ENCODE results near the gene WWOX. TPM values are rescaled to one million over a fixed set of nuclear protein-coding genes. Genes with fewer than 3 reads are reported as not detected.
"Not testable (repeated sequence)": the region's sequence is repeated elsewhere in the genome, so short reads cannot be mapped to it uniquely, and the experiment has no call there.

Gene WWOX
- total RNA-seq, 1 donor from 2014 or later = 7.3 TPM

- TF ChIP-seq CTCF (IDR thresholded peaks at IDR 0.05; ENCODE audit: insufficient read depth, low read depth, low read length) = no peak
- no peak for TF ChIP-seq EZH2 (IDR thresholded peaks at IDR 0.05; ENCODE audit: insufficient read depth, low read length)
- no peaks in the 10 kb centered on the region for H3K27me3 ChIP-seq (ENCODE audit: insufficient read depth, low read length)
- no peaks in the 10 kb centered on the region for H3K36me3 Mint-ChIP-seq (ENCODE audit: low read depth, unreplicated experiment)
- H3K27me3 Mint-ChIP-seq (ENCODE audit: low read depth, unreplicated experiment) = peaks cover 12% of the 10 kb centered on the region
- no peaks in the 10 kb centered on the region for H3K79me2 ChIP-seq (ENCODE audit: insufficient read depth, low read length)
- no peaks in the 10 kb centered on the region for H3K36me3 ChIP-seq (ENCODE audit: insufficient read depth, low read length)
- FAIRE-seq (no peak), DNase-seq (ENCODE audit: low read depth) (no peak)
- no peak overlapping the region for H3K27ac Mint-ChIP-seq (ENCODE audit: unreplicated experiment)
- H3K9me3 Mint-ChIP-seq (ENCODE audit: unreplicated experiment) = no peaks in the 10 kb centered on the region
- no peak overlapping the region for H3K9ac ChIP-seq (ENCODE audit: low read length)
- H3K27ac ChIP-seq (ENCODE audit: low read depth, low read length) = no peak overlapping the region
- no peaks in the 10 kb centered on the region for H3K4me1 ChIP-seq (ENCODE audit: insufficient read depth, low read length)
- no peak overlapping the region for H3K4me2 ChIP-seq (ENCODE audit: low read length)
- no peak overlapping the region for H3K4me3 Mint-ChIP-seq (ENCODE audit: unreplicated experiment)
- H2AFZ ChIP-seq (ENCODE audit: low read depth, low read length) = no peak overlapping the region
- no peaks in the 10 kb centered on the region for H4K20me1 ChIP-seq (ENCODE audit: insufficient read depth, low read length)
- H3K4me3 ChIP-seq (ENCODE audit: insufficient read depth, low read depth, low read length) = no peak overlapping the region
- H3K9me3 ChIP-seq (ENCODE audit: insufficient read depth, low read depth, low read length) = no peaks in the 10 kb centered on the region
- peaks cover 5% of the 10 kb centered on the region for H3K4me1 Mint-ChIP-seq (ENCODE audit: low read depth, unreplicated experiment)
Measured at GRCh38 chr16:79253100-79253631, 1153.7 kb downstream of the WWOX start.

GRCh38 chr16:79257953-79258490, 1158.6 kb downstream of the WWOX start:
- H3K36me3 ChIP-seq (ENCODE audit: insufficient read depth, low read length) = no peaks in the 10 kb centered on the region
- TF ChIP-seq CTCF (IDR thresholded peaks at IDR 0.05; ENCODE audit: insufficient read depth, low read depth, low read length) (no peak), EZH2 (IDR thresholded peaks at IDR 0.05; ENCODE audit: insufficient read depth, low read length) (no peak)
- no peak overlapping the region for H2AFZ ChIP-seq (ENCODE audit: low read depth, low read length)
- Mint-ChIP-seq H3K4me3 (ENCODE audit: unreplicated experiment) (no peak overlapping the region), H3K27ac (ENCODE audit: unreplicated experiment) (no peak overlapping the region), H3K27me3 (ENCODE audit: low read depth, unreplicated experiment) (peaks cover 19% of the 10 kb centered on the region), H3K4me1 (ENCODE audit: low read depth, unreplicated experiment) (peaks cover 5% of the 10 kb centered on the region), H3K36me3 (ENCODE audit: low read depth, unreplicated experiment) (no peaks in the 10 kb centered on the region), H3K9me3 (ENCODE audit: unreplicated experiment) (peaks cover 3% of the 10 kb centered on the region)
- no peaks in the 10 kb centered on the region for H3K4me1 ChIP-seq (ENCODE audit: insufficient read depth, low read length)
- H3K4me2 ChIP-seq (ENCODE audit: low read length) = no peak overlapping the region
- DNase-seq (ENCODE audit: low read depth) = no peak
- H4K20me1 ChIP-seq (ENCODE audit: insufficient read depth, low read length) = no peaks in the 10 kb centered on the region
- H3K9ac ChIP-seq (ENCODE audit: low read length) = no peak overlapping the region
- no peaks in the 10 kb centered on the region for H3K79me2 ChIP-seq (ENCODE audit: insufficient read depth, low read length)
- H3K4me3 ChIP-seq (ENCODE audit: insufficient read depth, low read depth, low read length) = no peak overlapping the region
- H3K27me3 ChIP-seq (ENCODE audit: insufficient read depth, low read length) = no peaks in the 10 kb centered on the region
- no peaks in the 10 kb centered on the region for H3K9me3 ChIP-seq (ENCODE audit: insufficient read depth, low read depth, low read length)
- no peak for FAIRE-seq
- no peak overlapping the region for H3K27ac ChIP-seq (ENCODE audit: low read depth, low read length)

GRCh38 chr16:79260890-79261289, 1161.4 kb downstream of the WWOX start:
- H4K20me1 ChIP-seq (ENCODE audit: insufficient read depth, low read length); H3K4me2 ChIP-seq (ENCODE audit: low read length); FAIRE-seq; H3K4me3 ChIP-seq (ENCODE audit: insufficient read depth, low read depth, low read length); H3K27me3 ChIP-seq (ENCODE audit: insufficient read depth, low read length); H3K27ac Mint-ChIP-seq (ENCODE audit: unreplicated experiment); H3K36me3 Mint-ChIP-seq (ENCODE audit: low read depth, unreplicated experiment); H3K79me2 ChIP-seq (ENCODE audit: insufficient read depth, low read length); H3K9ac ChIP-seq (ENCODE audit: low read length); H3K4me1 ChIP-seq (ENCODE audit: insufficient read depth, low read length); H3K4me3 Mint-ChIP-seq (ENCODE audit: unreplicated experiment); H2AFZ ChIP-seq (ENCODE audit: low read depth, low read length); H3K9me3 ChIP-seq (ENCODE audit: insufficient read depth, low read depth, low read length); H3K27ac ChIP-seq (ENCODE audit: low read depth, low read length); H3K9me3 Mint-ChIP-seq (ENCODE audit: unreplicated experiment); H3K36me3 ChIP-seq (ENCODE audit: insufficient read depth, low read length); H3K4me1 Mint-ChIP-seq (ENCODE audit: low read depth, unreplicated experiment); DNase-seq (ENCODE audit: low read depth): not testable (repeated sequence)
- peaks cover 11% of the 10 kb centered on the region for H3K27me3 Mint-ChIP-seq (ENCODE audit: low read depth, unreplicated experiment)
